Epidermal melanocyte (primary cell): ENCODE results near the gene HTR5A.

Experiments used
- DNase-seq: peaks from one replicate; pipeline ENCODE4 v3.0.0; 2011; ENCODE audit warnings: low spot score; ENCODE audit not compliant: insufficient read length

Gene HTR5A

GRCh38 chr7:155090684-155091083 lies 20.6 kb downstream of the HTR5A start:
- no peak for DNase-seq

GRCh38 chr7:155093596-155093995 lies 23.5 kb downstream of the HTR5A start:
- DNase-seq = no peak

DNA sequence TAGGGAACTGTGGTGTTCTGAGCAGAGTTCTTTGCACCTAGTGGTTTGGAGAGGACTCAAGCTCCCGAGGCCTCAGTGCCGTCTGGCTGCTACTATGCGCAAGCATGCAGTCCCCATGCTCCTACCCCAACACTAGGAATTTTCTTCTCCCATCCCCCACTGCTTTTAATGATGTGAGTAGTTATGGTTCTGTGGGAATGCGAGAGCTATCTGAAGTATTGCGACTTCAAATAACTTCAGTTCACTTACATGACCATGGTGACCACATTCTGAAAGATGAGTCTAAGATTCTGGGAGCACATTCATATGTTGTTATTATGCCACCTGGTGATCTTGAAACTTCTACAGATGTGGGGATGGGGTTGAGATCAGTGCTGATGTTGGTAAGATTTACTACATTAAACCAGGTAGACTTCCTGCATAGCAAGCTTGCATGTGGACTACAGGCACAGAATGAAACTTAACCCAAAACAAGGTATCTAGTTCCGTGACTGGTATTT lies 24.6 kb downstream of the HTR5A start:
- DNase-seq = no peak

- no peak for DNase-seq
These were observed 27.2 kb downstream of the HTR5A start for GRCh38 chr7:155097338-155097737.

DNA sequence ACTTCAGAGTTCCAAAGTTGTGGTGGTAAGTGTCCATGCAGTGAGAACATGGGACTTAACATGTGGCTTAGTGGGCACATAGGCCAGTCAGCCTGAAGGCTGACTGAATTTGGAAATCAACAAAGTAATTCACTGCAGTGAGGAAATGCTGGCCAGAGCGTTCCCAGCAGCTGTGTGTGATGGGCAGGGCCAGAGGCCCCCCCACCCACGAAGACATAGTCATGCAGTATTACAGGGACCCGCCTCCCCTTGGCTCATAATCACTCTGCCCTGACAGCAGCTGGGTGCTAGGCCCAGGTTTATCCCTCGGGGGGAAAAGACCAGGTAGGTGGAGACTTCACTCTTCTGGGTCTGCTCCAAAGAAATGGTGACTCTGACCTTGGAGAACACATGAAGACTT lies 33.7 kb downstream of the HTR5A start:
- DNase-seq = no peak

DNA sequence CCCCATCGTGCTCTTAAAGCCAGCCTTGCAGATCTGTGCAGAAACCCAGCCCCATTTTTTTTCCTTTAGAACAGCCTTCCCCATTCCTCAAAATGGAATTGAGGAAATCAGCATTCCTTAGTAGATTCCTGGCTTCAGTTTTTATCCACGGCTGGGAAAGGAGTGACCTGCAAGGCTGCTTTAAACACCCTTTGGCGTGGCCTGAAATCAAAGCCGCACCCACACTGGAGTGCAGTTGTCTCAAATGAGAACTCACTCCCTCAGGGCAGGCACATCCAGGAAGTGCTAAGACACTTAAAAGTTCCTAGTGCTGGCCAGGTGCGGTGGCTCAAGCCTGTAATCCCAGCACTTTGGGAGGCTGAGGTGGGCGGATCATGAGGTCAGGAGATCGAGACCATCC lies 34.8 kb downstream of the HTR5A start:
- no peak for DNase-seq

GRCh38 chr7:155106356-155106755 lies 36.2 kb downstream of the HTR5A start:
- DNase-seq = no peak

DNA sequence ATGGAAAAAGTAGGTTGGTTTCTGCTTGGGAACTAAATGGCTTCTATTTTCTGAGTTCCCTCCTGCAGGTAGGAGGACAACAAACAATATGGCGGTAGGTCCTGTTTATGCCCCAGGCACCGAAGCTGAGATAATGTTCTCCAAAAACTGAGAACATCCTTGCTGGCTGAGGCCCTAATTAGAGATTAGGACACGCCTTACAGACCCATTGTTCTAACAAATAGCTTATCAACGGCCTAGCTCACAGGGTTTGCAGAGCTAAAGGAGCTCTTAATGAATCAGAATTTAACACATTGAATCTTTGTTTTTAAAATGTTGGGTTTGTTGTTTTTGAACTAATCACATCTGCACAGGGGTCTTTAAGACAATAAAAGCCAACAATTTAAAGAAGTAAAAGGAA lies 37.0 kb downstream of the HTR5A start:
- DNase-seq = no peak

GRCh38 chr7:155108144-155108901 lies 38.2 kb downstream of the HTR5A start:
- DNase-seq = no peak

DNA sequence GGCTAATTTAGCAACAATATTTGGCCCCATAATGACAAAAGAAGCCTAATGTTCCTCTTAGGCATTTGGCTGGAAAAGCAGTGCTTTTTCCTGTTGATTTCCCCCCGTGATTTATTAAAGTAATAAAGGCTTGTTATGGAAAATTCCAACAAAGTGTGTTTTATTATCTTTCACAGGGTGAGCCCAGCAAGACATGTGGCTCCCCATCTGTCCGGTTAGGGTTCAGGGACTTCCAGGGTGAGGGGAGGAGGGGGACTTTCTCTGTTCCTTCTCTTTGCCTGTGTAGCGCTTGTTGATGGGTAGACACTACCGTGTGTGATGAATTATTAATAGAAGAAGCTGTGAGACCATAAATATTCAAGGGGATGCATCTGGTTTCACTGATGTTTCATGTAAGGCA lies 39.0 kb downstream of the HTR5A start:
- no peak for DNase-seq

DNA sequence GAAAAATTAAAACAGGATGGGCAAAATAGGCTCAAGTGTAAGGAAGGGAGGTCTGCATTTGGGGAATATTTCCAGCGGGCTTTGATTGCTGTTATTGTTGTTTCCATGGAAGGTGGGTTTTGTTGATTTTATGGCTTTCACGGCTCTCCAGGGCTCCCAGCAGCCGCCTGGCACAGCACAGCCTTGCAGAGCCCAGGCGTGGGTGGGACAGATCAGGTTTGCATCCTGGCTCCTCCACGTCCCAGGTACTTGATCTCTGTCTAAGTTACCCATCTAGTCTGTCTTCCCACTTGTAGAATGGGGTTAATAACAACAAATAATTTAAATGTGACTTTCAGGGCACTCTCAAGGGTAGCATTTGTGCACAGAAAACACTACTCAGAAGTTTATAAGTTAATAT lies 45.2 kb downstream of the HTR5A start:
- DNase-seq = no peak

GRCh38 chr7:155119801-155120382 lies 49.8 kb downstream of the HTR5A start:
- no peak for DNase-seq

DNA sequence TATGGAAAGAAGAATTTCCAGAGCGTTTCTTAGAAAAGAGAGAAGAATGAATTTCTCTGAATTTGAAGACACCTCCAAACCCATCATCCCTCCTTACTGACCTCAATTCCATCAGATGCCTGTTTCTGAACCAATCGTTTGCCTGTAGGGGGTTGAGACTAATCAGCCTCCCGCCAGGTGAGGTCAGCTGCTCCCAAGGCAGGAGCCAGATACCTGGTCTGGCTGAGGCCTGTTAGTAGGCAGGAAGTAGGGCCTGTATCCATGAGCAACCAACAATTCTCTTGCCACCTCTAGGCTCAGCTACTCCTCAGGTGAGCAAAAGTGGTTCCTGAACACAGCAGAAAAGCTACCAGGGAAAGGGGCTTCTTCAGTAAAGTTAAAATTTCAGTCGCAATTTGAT lies 50.3 kb downstream of the HTR5A start:
- no peak for DNase-seq

- no peak for DNase-seq
These were observed 52.7 kb downstream of the HTR5A start for GRCh38 chr7:155122831-155123230.

- DNase-seq = no peak
These were observed 53.3 kb downstream of the HTR5A start for GRCh38 chr7:155123413-155123812.

- no peak for DNase-seq
These were observed 54.6 kb downstream of the HTR5A start for GRCh38 chr7:155124706-155125105.

- DNase-seq = no peak
These were observed 59.1 kb downstream of the HTR5A start for GRCh38 chr7:155129186-155129585.

GRCh38 chr7:155129789-155130188 lies 59.7 kb downstream of the HTR5A start:
- DNase-seq = no peak

- DNase-seq = no peak
These were observed 60.4 kb downstream of the HTR5A start for GRCh38 chr7:155130493-155130892.

- no peak for DNase-seq
These were observed 61.0 kb downstream of the HTR5A start for GRCh38 chr7:155131090-155131489.

GRCh38 chr7:155132431-155132830 lies 62.3 kb downstream of the HTR5A start:
- DNase-seq = no peak

GRCh38 chr7:155136619-155137243 lies 66.6 kb downstream of the HTR5A start:
- no peak for DNase-seq
